ENCODE measurements around the gene ME1. TPM values are rescaled to one million over a fixed set of nuclear protein-coding genes. Genes with fewer than 3 reads are reported as not detected.

Gene ME1
- total and polyA plus RNA-seq, 2 of the 13 experiments (the other 11 are each of a cell fraction or from before 2014, with no cell fraction given), result not detected

- no peak for TF ChIP-seq TCF7 (IDR thresholded peaks at IDR 0.05; ENCODE audit: low read depth)
- no peak for TF ChIP-seq MAFF (IDR thresholded peaks at IDR 0.05; ENCODE audit: low read depth, low read length)
- TF ChIP-seq ZNF784 (CRISPR knock-in tag; IDR thresholded peaks at IDR 0.05; ENCODE audit: borderline replicate concordance), result peak; percentile 85; the same call in 1 of the 2 replicates
- peak; percentile 23; the same call in 1 of the 2 replicates for TF ChIP-seq PPARG (CRISPR knock-in tag; conservative IDR thresholded peaks at IDR 0.05)
- TF ChIP-seq CREB1 (IDR thresholded peaks at IDR 0.05), result peak; percentile 76
- TF ChIP-seq CREB1 (CRISPR knock-in tag; IDR thresholded peaks at IDR 0.05), result no peak
- no peak for TF ChIP-seq ZNF282 (IDR thresholded peaks at IDR 0.05; ENCODE audit: partially characterized antibody)
- peak; percentile 75; the same call in 1 of the 2 replicates for TF ChIP-seq ZSCAN31 (CRISPR knock-in tag; IDR thresholded peaks at IDR 0.05; ENCODE audit: low read depth)
- TF ChIP-seq REPIN1 (CRISPR knock-in tag; IDR thresholded peaks at IDR 0.05; ENCODE audit: borderline replicate concordance, low read depth), result peak; percentile 74
- TF ChIP-seq TSC22D2 (CRISPR knock-in tag; IDR thresholded peaks at IDR 0.05; ENCODE audit: borderline replicate concordance), result peak; percentile 66; the same call in 1 of the 2 replicates
- TF ChIP-seq, protein P1, sequence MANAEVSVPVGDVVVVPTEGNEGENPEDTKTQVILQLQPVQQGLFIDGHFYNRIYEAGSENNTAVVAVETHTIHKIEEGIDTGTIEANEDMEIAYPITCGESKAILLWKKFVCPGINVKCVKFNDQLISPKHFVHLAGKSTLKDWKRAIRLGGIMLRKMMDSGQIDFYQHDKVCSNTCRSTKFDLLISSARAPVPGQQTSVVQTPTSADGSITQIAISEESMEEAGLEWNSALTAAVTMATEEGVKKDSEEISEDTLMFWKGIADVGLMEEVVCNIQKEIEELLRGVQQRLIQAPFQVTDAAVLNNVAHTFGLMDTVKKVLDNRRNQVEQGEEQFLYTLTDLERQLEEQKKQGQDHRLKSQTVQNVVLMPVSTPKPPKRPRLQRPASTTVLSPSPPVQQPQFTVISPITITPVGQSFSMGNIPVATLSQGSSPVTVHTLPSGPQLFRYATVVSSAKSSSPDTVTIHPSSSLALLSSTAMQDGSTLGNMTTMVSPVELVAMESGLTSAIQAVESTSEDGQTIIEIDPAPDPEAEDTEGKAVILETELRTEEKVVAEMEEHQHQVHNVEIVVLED (CRISPR knock-in tag; IDR thresholded peaks at IDR 0.05; ENCODE audit: borderline replicate concordance), result peak; percentile 85
- TF ChIP-seq ZNF572 (CRISPR knock-in tag; IDR thresholded peaks at IDR 0.05), result 0 out of 2 replicates have a peak, but pooled peaks have one; percentile 71
- no peak for TF ChIP-seq MTA1 (CRISPR knock-in tag; IDR thresholded peaks at IDR 0.05; ENCODE audit: borderline replicate concordance)
- peak; percentile 63; the same call in 1 of the 2 replicates for TF ChIP-seq ZNF44 (CRISPR knock-in tag; IDR thresholded peaks at IDR 0.05)
- no peak for TF ChIP-seq ATM (IDR thresholded peaks at IDR 0.05; ENCODE audit: borderline replicate concordance)
- TF ChIP-seq MXD3 (CRISPR knock-in tag; IDR thresholded peaks at IDR 0.05), result peak; percentile 64; the same call in 1 of the 2 replicates
- peak; percentile 46; the same call in 1 of the 2 replicates for TF ChIP-seq ZNF138 (CRISPR knock-in tag; IDR thresholded peaks at IDR 0.05; ENCODE audit: low read depth)
- peak; percentile 50; the same call in 1 of the 2 replicates for TF ChIP-seq NFE2L1 (CRISPR knock-in tag; IDR thresholded peaks at IDR 0.05; ENCODE audit: borderline replicate concordance)
- TF ChIP-seq HOXA9 (CRISPR knock-in tag; IDR thresholded peaks at IDR 0.05; ENCODE audit: borderline replicate concordance), result no peak
- TF ChIP-seq SKIL (CRISPR knock-in tag; IDR thresholded peaks at IDR 0.05; ENCODE audit: borderline replicate concordance), result 0 out of 2 replicates have a peak, but pooled peaks have one; percentile 51
- TF ChIP-seq ZFP41 (CRISPR knock-in tag; IDR thresholded peaks at IDR 0.05; ENCODE audit: borderline replicate concordance), result no peak; the same call in 1 of the 2 replicates
- TF ChIP-seq ZNF501 (CRISPR knock-in tag; IDR thresholded peaks at IDR 0.05), result peak; percentile 48; the same call in 1 of the 2 replicates
- TF ChIP-seq LBX2 (CRISPR knock-in tag; IDR thresholded peaks at IDR 0.05; ENCODE audit: borderline replicate concordance), result no peak; the same call in 1 of the 2 replicates
Measured at GRCh38 chr6:83192871-83193746, 237.7 kb downstream of the ME1 start, which contains the start of the genes PGM3 and RWDD2A (continued).
